ENCODE results near the gene VEGFB.

The VEGFB gene

GRCh38 chr11:64287676-64288352 lies 53.4 kb downstream of the VEGFB start:
- ChIA-PET CTCF (interaction anchor here (0.7 kb wide), 1 partner anchor 69 kb away, joined by 3 read pairs; no protein-coding TSS in a partner anchor), POLR2A (interaction anchor here (1.4 to 8.5 kb wide), 2 partner anchors 17 to 30 kb away, joined by 3 to 81 read pairs; partner anchors contain the start of gene PRDX5)
- TF ChIP-seq LEF1 (IDR thresholded peaks at IDR 0.05; ENCODE audit: borderline replicate concordance), result no peak
- no peak for TF ChIP-seq SUZ12 (IDR thresholded peaks at IDR 0.05)
- no peak for TF ChIP-seq CTBP1 (IDR thresholded peaks at IDR 0.05; ENCODE audit: borderline replicate concordance)
- no peak for TF ChIP-seq FOXM1 (IDR thresholded peaks at IDR 0.05; ENCODE audit: borderline replicate concordance)
- TF ChIP-seq PKNOX1 (IDR thresholded peaks at IDR 0.05), result no peak
- TF ChIP-seq ZNF384 (IDR thresholded peaks at IDR 0.05), result no peak
- no peak for TF ChIP-seq TARDBP (IDR thresholded peaks at IDR 0.05)
- no peak for TF ChIP-seq SP1 (IDR thresholded peaks at IDR 0.05)
- no peak for TF ChIP-seq ARNT (IDR thresholded peaks at IDR 0.05)
- no peak for TF ChIP-seq ELF4 (IDR thresholded peaks at IDR 0.05)
- no peak for TF ChIP-seq BHLHE40 (IDR thresholded peaks at IDR 0.05; ENCODE audit: borderline replicate concordance)
- no peak for TF ChIP-seq HDGF (IDR thresholded peaks at IDR 0.05; ENCODE audit: borderline replicate concordance)
- TF ChIP-seq NFRKB (IDR thresholded peaks at IDR 0.05), result no peak
- no peak for TF ChIP-seq L3MBTL2 (conservative IDR thresholded peaks at IDR 0.05)
- TF ChIP-seq FOXA1 (IDR thresholded peaks at IDR 0.05), result no peak
- no peak for TF ChIP-seq FOXK2 (IDR thresholded peaks at IDR 0.05)
- no peak for DNase-seq (ENCODE audit: extremely low spot score)

GRCh38 chr11:64288353-64288750 lies 54.0 kb downstream of the VEGFB start:
- ChIA-PET CTCF (no interaction called here), POLR2A (interaction anchor here (1.4 to 8.5 kb wide), 2 partner anchors 18 to 30 kb away, joined by 3 to 81 read pairs; partner anchors contain the start of gene PRDX5)
- TF ChIP-seq L3MBTL2 (conservative IDR thresholded peaks at IDR 0.05), result no peak
- no peak for TF ChIP-seq ARNT (IDR thresholded peaks at IDR 0.05)
- no peak for TF ChIP-seq TARDBP (IDR thresholded peaks at IDR 0.05)
- TF ChIP-seq CTBP1 (IDR thresholded peaks at IDR 0.05; ENCODE audit: borderline replicate concordance), result no peak
- TF ChIP-seq PKNOX1 (IDR thresholded peaks at IDR 0.05), result no peak
- no peak for TF ChIP-seq FOXA1 (IDR thresholded peaks at IDR 0.05)
- no peak for TF ChIP-seq BHLHE40 (IDR thresholded peaks at IDR 0.05; ENCODE audit: borderline replicate concordance)
- TF ChIP-seq ELF4 (IDR thresholded peaks at IDR 0.05), result no peak
- no peak for TF ChIP-seq HDGF (IDR thresholded peaks at IDR 0.05; ENCODE audit: borderline replicate concordance)
- DNase-seq (ENCODE audit: extremely low spot score), result no peak
